Loucy (cell line): ENCODE measurements around the gene MTX3.

Experiments
- H2AFZ ChIP-seq: fragments of 200-600 bp; sonication (generic); 2 replicates; pipeline ENCODE4 v1.6.0; 2016; ENCODE audit warnings: antibody characterized with exemption, mild to moderate bottlenecking, low read length, moderate library complexity
- H3F3A ChIP-seq: fragments of 200-600 bp; 2 replicates; pipeline ENCODE4 v1.6.0; 2016; ENCODE audit warnings: antibody characterized with exemption, low read depth, mild to moderate bottlenecking
- H3K27me3 ChIP-seq: fragments of 200-600 bp; sonication (generic); 2 replicates; pipeline ENCODE4 v1.6.1; 2014; ENCODE audit warnings: low read length, mild to moderate bottlenecking; ENCODE audit not compliant: insufficient read depth, poor library complexity, severe bottlenecking
- H3K36me3 ChIP-seq: fragments of 200-600 bp; sonication (generic); 2 replicates; pipeline ENCODE4 v1.6.1; 2016; ENCODE audit warnings: low read length; ENCODE audit not compliant: insufficient read depth
- H3K4me1 ChIP-seq: fragments of 200-600 bp; sonication (generic); 2 replicates; pipeline ENCODE4 v1.5.1; 2014; ENCODE audit warnings: low read length, mild to moderate bottlenecking; ENCODE audit not compliant: insufficient read depth, poor library complexity, severe bottlenecking
- H3K4me2 ChIP-seq: fragments of 200-600 bp; sonication (generic); 2 replicates; pipeline ENCODE4 v1.6.0; 2014; ENCODE audit warnings: antibody characterized with exemption, low read length, low read depth, mild to moderate bottlenecking; ENCODE audit not compliant: poor library complexity, severe bottlenecking
- H3K4me3 ChIP-seq: fragments of 200-600 bp; sonication (generic); 2 replicates; pipeline ENCODE4 v1.5.1; 2014; ENCODE audit warnings: low read length, mild to moderate bottlenecking, mixed read lengths; ENCODE audit not compliant: poor library complexity, severe bottlenecking
- H3K79me2 ChIP-seq: fragments of 200-600 bp; sonication (generic); 2 replicates; pipeline ENCODE4 v1.6.1; 2014; ENCODE audit warnings: low read length; ENCODE audit not compliant: insufficient read depth
- H3K9ac ChIP-seq: fragments of 200-600 bp; sonication (generic); 2 replicates; pipeline ENCODE4 v1.6.0; 2014; ENCODE audit warnings: mild to moderate bottlenecking, low read depth, low read length, moderate library complexity; ENCODE audit not compliant: poor library complexity, severe bottlenecking
- H3K9me2 ChIP-seq: fragments of 200-600 bp; sonication (generic); replicated peaks from 2 replicates; pipeline ENCODE4 v1.6.1; 2016; ENCODE audit warnings: low read depth, low read length, mixed read lengths
- H3K9me3 ChIP-seq: fragments of 200-600 bp; sonication (generic); 2 replicates; pipeline ENCODE4 v1.6.1; 2014; ENCODE audit warnings: mild to moderate bottlenecking, antibody characterized with exemption, low read length, low read depth; ENCODE audit not compliant: insufficient read depth
- H4K20me1 ChIP-seq: fragments of 200-600 bp; sonication (generic); 2 replicates; pipeline ENCODE4 v1.6.0; 2014; ENCODE audit warnings: antibody characterized with exemption, low read length, mild to moderate bottlenecking; ENCODE audit not compliant: insufficient read depth, poor library complexity, severe bottlenecking
- EZH2phosphoT487 ChIP-seq: fragments of 200-600 bp; IDR thresholded peaks from 2 replicates; pipeline ENCODE4 v1.6.1; 2018; ENCODE audit warnings: antibody characterized with exemption, mild to moderate bottlenecking, moderate library complexity, borderline replicate concordance
- TF ChIP-seq, protein P1 (sequence below): fragments of 200-600 bp; sonication (generic); conservative IDR thresholded peaks from 2 replicates; pipeline ENCODE4 v1.5.1; 2014; ENCODE audit warnings: mild to moderate bottlenecking, antibody characterized with exemption, low read length

The MTX3 gene, protein sequence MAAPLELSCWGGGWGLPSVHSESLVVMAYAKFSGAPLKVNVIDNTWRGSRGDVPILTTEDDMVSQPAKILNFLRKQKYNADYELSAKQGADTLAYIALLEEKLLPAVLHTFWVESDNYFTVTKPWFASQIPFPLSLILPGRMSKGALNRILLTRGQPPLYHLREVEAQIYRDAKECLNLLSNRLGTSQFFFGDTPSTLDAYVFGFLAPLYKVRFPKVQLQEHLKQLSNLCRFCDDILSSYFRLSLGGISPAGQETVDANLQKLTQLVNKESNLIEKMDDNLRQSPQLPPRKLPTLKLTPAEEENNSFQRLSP

DNA sequence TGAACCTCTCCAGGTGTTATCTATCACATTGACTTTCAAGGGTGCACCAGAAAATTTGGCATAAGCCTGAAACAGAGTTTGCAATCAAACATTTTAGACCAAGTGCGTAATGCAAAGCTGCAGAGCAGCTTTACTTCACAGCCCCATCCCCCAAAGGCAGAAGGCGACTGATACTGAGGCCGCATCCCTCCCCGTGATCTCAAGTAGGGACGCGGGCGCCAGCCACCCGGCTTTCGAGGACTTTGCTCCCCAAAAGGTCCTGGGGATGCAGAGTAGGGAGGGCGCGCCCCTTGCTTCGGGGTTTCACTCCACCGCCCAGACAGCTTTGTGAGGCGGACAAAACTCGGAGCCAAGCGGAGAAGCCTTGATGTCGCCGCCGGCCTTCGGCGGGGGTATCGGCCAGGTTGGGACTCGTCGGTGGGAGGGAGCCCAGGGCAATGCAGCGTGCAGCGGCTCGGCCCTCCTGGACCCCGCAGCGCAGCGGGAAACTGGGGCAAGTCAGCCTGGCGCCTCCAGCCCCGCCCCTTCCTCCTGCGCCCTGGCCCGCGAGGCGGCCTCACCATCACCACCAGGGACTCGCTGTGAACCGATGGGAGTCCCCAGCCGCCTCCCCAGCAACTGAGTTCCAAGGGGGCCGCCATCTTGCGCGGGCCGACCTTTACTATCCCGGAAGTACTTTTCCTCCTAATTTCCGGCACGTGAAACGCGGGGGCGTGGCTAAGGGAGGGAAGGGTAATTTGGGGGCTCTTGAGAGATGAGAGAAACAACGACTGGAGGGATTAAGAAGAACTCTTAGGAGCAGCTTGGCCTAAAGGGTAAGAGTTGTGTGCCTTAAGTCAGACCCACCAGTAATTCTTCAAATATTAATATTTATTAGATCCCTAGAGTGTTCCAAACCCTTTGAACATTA is at the start of gene MTX3:
MTX3 (minus strand) TSS at position 665 of the 910 bp plus-strand sequence; CDS start at position 641, 24 bp downstream.
- Histone ChIP-seq H3K9me3 (no peaks in the 10 kb centered on the region), H2AFZ (no peak within 1 kb of the TSS), H3K4me3 (no peak within 1 kb of the TSS), H3K9ac (no peak within 1 kb of the TSS), H3K4me2 (no peak within 1 kb of the TSS), H3K27me3 (no peaks in the 10 kb centered on the region), H4K20me1 (no peaks in the 10 kb centered on the region), H3K79me2 (no peaks in the 10 kb centered on the region), H3K36me3 (no peaks in the 10 kb centered on the region), H3F3A (no peaks in the 10 kb centered on the region), H3K9me2 (no peaks in the 10 kb centered on the region), H3K4me1 (peaks cover 3% of the 10 kb centered on the region)
- TF ChIP-seq EZH2phosphoT487: no peak
- TF ChIP-seq, protein P1, sequence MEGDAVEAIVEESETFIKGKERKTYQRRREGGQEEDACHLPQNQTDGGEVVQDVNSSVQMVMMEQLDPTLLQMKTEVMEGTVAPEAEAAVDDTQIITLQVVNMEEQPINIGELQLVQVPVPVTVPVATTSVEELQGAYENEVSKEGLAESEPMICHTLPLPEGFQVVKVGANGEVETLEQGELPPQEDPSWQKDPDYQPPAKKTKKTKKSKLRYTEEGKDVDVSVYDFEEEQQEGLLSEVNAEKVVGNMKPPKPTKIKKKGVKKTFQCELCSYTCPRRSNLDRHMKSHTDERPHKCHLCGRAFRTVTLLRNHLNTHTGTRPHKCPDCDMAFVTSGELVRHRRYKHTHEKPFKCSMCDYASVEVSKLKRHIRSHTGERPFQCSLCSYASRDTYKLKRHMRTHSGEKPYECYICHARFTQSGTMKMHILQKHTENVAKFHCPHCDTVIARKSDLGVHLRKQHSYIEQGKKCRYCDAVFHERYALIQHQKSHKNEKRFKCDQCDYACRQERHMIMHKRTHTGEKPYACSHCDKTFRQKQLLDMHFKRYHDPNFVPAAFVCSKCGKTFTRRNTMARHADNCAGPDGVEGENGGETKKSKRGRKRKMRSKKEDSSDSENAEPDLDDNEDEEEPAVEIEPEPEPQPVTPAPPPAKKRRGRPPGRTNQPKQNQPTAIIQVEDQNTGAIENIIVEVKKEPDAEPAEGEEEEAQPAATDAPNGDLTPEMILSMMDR: no peak

DNA sequence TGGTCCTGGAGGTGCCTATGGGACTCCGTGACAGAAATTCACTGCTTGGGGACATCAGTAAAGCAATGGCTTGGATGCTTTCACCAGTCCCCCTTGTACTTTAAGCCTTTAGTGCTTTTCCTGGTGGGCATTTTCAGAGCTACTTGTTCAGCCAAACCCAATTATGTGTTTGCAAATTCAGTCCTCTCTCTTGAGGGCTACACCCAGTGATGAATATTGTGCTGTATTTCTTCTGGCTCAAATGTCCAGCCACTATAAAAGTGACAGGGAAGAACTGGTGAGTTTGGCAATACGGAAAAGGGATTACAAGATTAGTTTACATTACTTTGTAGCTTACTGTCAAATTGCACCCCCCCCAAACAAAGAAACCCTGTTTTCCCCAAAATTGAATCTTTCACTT is 48.6 kb upstream of the MTX3 start:
- TF ChIP-seq, protein P1: no peak
- TF ChIP-seq EZH2phosphoT487: no peak
- Histone ChIP-seq H3K4me2 (no peak overlapping the region), H2AFZ (no peak overlapping the region), H3K9me3 (no peaks in the 10 kb centered on the region), H3K36me3 (no peaks in the 10 kb centered on the region), H3K27me3 (no peaks in the 10 kb centered on the region), H3K9ac (no peak overlapping the region), H3K4me3 (no peak overlapping the region), H3K9me2 (no peaks in the 10 kb centered on the region), H3F3A (no peaks in the 10 kb centered on the region), H3K4me1 (no peaks in the 10 kb centered on the region), H4K20me1 (no peaks in the 10 kb centered on the region), H3K79me2 (no peaks in the 10 kb centered on the region)

DNA sequence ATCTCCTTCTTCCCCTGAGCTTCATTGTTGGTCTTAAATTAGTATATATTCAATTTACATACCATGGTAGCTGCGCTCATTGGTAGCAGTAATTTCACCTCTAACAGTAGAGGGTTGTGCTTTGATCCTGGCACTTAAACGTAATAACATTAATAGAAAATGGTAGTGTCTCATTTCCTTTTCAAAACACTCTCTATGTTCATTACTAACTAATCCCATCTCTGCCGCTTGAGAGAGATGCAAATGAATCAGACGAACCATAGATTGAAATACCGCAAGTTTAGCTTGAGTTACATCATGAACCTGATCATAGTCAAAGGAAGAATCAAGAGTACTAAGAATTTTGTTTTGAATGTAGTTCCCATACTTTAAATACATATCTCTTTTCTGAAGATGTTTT is 46.3 kb upstream of the MTX3 start:
- Histone ChIP-seq H3K4me2 (no peak overlapping the region), H2AFZ (no peak overlapping the region), H3F3A (no peaks in the 10 kb centered on the region), H3K27me3 (no peaks in the 10 kb centered on the region), H3K36me3 (no peaks in the 10 kb centered on the region), H3K9ac (no peak overlapping the region), H3K4me3 (no peak overlapping the region), H3K9me3 (no peaks in the 10 kb centered on the region), H4K20me1 (no peaks in the 10 kb centered on the region), H3K79me2 (no peaks in the 10 kb centered on the region), H3K4me1 (no peaks in the 10 kb centered on the region), H3K9me2 (no peaks in the 10 kb centered on the region)
- TF ChIP-seq EZH2phosphoT487: no peak
- TF ChIP-seq, protein P1: no peak
